ENCODE results near the gene HERC4.
"Not testable (repeated sequence)": the region's sequence is repeated elsewhere in the genome, so short reads cannot be mapped to it uniquely, and the experiment has no call there.

Gene HERC4

DNA sequence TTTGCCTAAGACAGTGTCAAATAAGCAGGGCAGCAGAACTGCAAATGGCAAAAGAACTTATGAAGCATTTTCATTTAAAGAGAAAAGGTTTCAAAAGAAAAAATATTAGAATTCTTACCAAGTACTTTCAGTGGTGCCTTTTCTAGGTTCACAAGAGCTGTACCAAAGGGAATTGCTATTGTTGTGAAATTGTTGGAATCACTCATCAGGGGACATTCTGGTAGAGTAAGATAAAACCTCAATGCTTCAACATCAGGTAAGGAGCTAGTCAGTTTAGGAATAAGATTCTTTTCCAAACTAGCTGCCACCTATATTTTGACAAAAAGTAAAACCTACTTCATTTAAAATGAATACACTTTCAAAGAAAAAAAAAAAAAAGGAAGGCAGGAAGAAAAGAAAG, 85.0 kb downstream of the HERC4 start:
- H3K4me1 Mint-ChIP-seq (ENCODE audit: low read depth): no peaks in the 10 kb centered on the region
- H3K36me3 Mint-ChIP-seq (ENCODE audit: low read depth): peaks cover 62% of the 10 kb centered on the region
- no peak overlapping the region for H3K4me3 Mint-ChIP-seq
- no peaks in the 10 kb centered on the region for H3K9me3 Mint-ChIP-seq
- intact Hi-C loops (cut with micrococcal nuclease): no loop called here
- H3K27ac Mint-ChIP-seq: no peak overlapping the region
- H3K27me3 Mint-ChIP-seq: no peaks in the 10 kb centered on the region

DNA sequence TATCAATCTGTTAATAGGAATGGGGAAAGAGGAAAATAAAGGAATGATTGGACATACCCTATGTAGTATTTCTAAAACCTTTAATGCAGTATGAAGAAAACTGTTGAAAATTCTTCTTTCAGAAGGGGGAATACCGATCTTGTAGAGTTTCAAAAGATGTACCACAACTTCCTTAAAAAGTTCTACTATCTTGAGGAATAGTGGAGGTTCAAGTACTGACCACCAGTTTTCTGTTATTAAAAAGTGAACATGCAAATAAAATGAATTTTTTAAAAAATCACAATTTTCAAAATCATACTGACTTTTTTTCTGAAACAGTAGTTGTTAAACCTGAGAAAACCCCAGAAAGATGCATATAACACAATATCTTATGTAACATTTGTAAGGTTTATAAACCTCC, 86.5 kb downstream of the HERC4 start:
- no peaks in the 10 kb centered on the region for H3K9me3 Mint-ChIP-seq
- no peaks in the 10 kb centered on the region for H3K27me3 Mint-ChIP-seq
- no peak overlapping the region for H3K4me3 Mint-ChIP-seq
- H3K27ac Mint-ChIP-seq: no peak overlapping the region
- intact Hi-C loops (cut with micrococcal nuclease): no loop called here
- peaks cover 66% of the 10 kb centered on the region for H3K36me3 Mint-ChIP-seq (ENCODE audit: low read depth)
- H3K4me1 Mint-ChIP-seq (ENCODE audit: low read depth): no peaks in the 10 kb centered on the region

DNA sequence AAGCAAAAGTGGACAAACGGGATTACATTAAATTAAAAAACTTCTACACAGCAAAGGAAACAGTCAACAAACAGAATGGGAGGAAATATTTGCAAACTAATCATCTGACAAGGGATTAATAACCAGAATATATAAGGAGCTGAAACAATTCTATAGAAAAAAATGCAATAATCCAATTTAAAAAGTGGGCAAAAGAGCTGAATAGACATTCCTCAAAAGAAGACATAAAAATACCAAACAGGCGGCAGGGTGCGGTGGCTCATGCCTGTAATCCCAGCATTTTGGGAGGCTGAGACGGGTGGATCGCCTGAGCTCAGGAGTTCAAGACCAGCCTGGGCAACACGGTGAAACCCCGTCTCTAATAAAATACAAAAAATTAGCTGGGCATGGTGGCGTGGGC, 92.5 kb downstream of the HERC4 start:
- intact Hi-C loops (cut with micrococcal nuclease); H3K4me3 Mint-ChIP-seq; H3K9me3 Mint-ChIP-seq; H3K4me1 Mint-ChIP-seq (ENCODE audit: low read depth); H3K27ac Mint-ChIP-seq; H3K27me3 Mint-ChIP-seq: not testable (repeated sequence)
- peaks cover 82% of the 10 kb centered on the region for H3K36me3 Mint-ChIP-seq (ENCODE audit: low read depth)

DNA sequence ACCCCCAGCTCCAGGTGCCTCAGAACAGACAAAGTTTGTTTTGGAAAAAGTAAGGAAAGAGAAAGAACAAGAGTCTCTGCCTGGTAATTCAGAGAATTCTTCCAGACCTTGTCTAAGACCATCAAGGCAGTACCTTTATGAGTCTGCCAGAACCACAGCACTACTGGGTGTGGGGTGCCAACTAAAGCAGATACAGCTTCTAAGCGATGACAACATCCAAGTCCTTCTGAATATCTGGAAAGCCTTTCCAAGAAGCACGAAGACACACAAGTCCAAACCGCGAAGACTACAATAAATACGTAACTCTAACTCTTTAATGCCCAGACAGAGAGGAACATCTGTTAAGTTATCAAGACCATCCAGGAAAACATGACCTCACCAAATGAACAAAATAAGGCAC, 96.3 kb downstream of the HERC4 start:
- intact Hi-C loops (cut with micrococcal nuclease): no loop called here
- H3K4me1 Mint-ChIP-seq (ENCODE audit: low read depth): peaks cover 8% of the 10 kb centered on the region
- no peaks in the 10 kb centered on the region for H3K9me3 Mint-ChIP-seq
- H3K4me3 Mint-ChIP-seq: no peak overlapping the region
- no peak overlapping the region for H3K27ac Mint-ChIP-seq
- H3K27me3 Mint-ChIP-seq: no peaks in the 10 kb centered on the region
- H3K36me3 Mint-ChIP-seq (ENCODE audit: low read depth): peaks cover 98% of the 10 kb centered on the region

DNA sequence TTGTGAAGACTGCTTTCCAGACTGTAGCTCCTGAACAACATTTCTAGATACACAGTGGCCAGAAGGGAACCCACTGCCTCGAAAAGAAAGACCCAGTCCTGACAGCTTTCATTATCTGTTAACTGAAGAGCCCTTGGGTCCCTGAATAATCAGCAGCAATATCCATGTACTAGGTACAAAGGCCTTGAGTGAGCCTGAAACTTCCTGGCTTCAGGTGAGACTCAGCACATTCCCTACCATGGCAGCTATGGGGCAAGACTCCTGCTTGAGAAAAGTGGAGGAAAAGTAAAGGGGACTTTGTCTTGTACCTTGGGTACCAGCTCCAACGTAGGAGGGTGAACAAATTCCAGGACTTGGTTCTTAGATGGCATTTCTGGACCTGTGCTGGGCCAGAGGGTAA, 97.8 kb downstream of the HERC4 start:
- Mint-ChIP-seq H3K27me3 (no peaks in the 10 kb centered on the region), H3K27ac (no peak overlapping the region), H3K4me1 (ENCODE audit: low read depth) (peaks cover 8% of the 10 kb centered on the region), H3K36me3 (ENCODE audit: low read depth) (peaks cover 98% of the 10 kb centered on the region), H3K9me3 (no peaks in the 10 kb centered on the region), H3K4me3 (no peak overlapping the region)
- intact Hi-C loops (cut with micrococcal nuclease): no loop called here

DNA sequence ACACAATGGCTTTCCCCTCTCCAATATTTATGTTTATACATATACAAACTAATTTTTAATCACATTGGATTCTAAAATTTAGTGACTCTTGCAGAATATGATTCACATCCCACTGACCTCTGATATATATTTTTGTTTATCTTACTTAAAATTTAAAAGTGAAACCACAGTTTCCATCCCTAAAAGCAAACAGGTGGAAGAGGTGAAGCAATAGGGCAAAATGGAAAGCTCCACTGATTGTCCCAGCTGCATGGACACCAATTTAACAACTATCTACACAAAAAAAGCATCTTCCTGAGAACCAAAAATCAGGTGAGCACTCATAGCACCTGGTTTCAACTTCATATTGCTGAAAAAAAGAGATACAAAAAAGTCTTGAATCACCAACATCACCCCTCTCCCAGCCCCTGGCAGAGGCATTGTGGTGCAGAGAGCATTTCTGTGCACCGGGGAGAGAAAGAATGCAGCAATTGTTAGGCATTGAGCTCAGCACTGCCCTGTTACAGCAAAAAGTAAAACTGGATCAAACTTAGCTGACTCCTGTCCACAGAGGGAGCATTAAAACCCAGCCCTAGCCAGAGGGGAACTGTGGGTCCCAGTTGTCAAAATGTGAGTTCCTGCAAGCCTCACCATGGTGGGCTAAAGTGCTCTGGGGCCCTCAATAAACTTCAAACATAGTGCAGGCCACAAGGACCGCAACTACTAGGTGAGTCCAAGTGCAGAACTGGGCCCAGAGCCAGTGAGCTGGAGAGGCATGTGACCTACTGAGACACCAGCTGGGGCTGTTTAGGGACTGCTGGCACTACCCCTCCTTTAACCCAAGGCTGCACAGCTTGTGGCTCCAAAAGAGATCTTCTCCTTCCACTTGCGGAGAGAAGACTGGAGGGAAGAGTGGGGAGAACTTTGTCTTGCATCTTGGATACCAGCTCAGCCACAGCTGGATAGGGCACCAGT, 98.5 kb downstream of the HERC4 start:
- Mint-ChIP-seq H3K9me3 (no peaks in the 10 kb centered on the region), H3K27me3 (no peaks in the 10 kb centered on the region), H3K36me3 (ENCODE audit: low read depth) (peaks cover 98% of the 10 kb centered on the region), H3K4me3 (no peak overlapping the region), H3K4me1 (ENCODE audit: low read depth) (peaks cover 8% of the 10 kb centered on the region), H3K27ac (no peak overlapping the region)
- intact Hi-C loops (cut with micrococcal nuclease): no loop called here

DNA sequence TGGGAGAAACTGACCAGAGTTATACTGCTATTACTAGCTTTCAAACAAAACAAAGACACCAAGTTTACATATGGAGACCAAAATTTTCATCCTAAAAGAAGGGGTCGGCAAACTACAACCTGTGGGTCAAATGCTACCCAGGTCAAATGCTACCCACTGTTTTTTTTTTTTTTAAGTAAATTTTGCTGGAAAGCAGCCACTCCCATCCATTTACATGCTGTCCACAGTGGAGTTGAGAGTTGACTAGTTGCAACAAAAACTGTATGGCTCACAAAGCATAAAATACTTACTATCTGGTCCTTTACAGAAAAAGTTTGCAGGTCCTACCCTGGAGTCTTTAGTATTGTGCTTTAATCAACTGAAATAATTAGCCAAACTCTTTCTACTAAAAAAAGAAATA, 99.2 kb downstream of the HERC4 start:
- no peak overlapping the region for H3K4me3 Mint-ChIP-seq

DNA sequence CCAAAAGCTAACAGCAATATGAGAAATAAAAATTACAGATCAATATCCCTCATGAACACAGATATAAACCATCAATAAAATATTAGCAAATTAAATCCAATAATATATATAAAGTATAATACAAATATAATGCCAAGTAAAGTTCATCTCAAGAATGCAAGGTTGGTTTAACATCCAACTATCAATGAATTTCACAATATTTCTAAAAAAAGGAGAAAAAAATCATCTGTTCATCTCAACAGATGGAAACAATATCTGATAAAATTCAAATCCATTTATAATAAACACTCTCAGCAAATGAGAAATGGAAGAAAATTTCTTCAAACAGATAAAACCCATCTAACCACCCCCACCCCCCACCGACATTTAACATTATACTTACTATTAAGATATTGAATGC, 103.8 kb downstream of the HERC4 start:
- Mint-ChIP-seq H3K4me1 (ENCODE audit: low read depth) (peaks cover 13% of the 10 kb centered on the region), H3K27me3 (no peaks in the 10 kb centered on the region), H3K36me3 (ENCODE audit: low read depth) (peaks cover 83% of the 10 kb centered on the region), H3K27ac (no peak overlapping the region), H3K9me3 (no peaks in the 10 kb centered on the region), H3K4me3 (no peak overlapping the region)
- intact Hi-C loops (cut with micrococcal nuclease): no loop called here

More for the DNA sequence above, 99.2 kb downstream of the HERC4 start:
- intact Hi-C loops (cut with micrococcal nuclease): no loop called here
- Mint-ChIP-seq H3K27ac (no peak overlapping the region), H3K4me1 (ENCODE audit: low read depth) (peaks cover 4% of the 10 kb centered on the region), H3K27me3 (no peaks in the 10 kb centered on the region), H3K36me3 (ENCODE audit: low read depth) (peaks cover 97% of the 10 kb centered on the region), H3K9me3 (no peaks in the 10 kb centered on the region)

DNA sequence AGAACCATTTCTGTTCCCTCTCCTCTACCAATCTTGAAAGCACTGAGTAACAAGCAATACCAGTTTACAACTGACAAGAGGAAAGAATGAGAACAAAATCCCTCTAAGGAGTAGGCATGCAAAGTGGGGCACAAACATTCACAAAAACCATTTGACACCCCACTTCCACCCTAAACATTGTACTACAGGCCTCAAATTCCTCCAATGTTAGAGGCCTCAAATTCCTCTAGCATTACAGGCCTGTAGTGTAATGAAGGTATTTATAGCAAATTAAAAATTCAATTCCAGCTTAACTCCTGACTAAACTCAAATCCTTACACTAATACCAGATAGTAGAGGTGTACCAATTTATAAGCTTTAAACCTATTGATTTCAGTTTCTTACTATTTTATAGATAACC, 105.2 kb downstream of the HERC4 start:
- intact Hi-C loops (cut with micrococcal nuclease): no loop called here
- no peaks in the 10 kb centered on the region for H3K9me3 Mint-ChIP-seq
- H3K27me3 Mint-ChIP-seq: no peaks in the 10 kb centered on the region
- no peak overlapping the region for H3K4me3 Mint-ChIP-seq
- H3K36me3 Mint-ChIP-seq (ENCODE audit: low read depth): peaks cover 82% of the 10 kb centered on the region
- peak overlapping the region; percentile 75 for H3K27ac Mint-ChIP-seq
- peaks cover 13% of the 10 kb centered on the region for H3K4me1 Mint-ChIP-seq (ENCODE audit: low read depth)

DNA sequence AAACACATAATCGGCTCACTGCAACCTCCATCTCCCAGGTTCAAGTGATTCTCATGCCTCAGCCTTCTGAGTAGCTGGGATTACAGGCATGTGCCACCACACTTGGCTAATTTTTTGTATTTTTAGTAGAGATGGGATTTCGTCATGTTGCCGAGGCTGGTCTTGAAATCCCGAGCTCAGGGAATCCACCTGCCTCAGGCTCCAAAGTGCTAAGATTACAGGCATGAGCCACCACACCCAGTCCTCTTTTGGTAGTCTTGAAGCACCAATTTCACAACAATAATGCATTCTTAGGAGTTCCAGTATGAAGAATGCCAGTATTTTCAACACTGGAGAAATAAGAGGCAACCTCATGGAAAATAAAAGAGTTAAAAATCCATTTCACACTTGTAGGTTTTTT, 109.0 kb downstream of the HERC4 start:
- H3K27me3 Mint-ChIP-seq; H3K4me3 Mint-ChIP-seq; H3K9me3 Mint-ChIP-seq; intact Hi-C loops (cut with micrococcal nuclease); H3K27ac Mint-ChIP-seq: not testable (repeated sequence)
- Mint-ChIP-seq H3K36me3 (ENCODE audit: low read depth) (peaks cover 71% of the 10 kb centered on the region), H3K4me1 (ENCODE audit: low read depth) (peaks cover 13% of the 10 kb centered on the region)

DNA sequence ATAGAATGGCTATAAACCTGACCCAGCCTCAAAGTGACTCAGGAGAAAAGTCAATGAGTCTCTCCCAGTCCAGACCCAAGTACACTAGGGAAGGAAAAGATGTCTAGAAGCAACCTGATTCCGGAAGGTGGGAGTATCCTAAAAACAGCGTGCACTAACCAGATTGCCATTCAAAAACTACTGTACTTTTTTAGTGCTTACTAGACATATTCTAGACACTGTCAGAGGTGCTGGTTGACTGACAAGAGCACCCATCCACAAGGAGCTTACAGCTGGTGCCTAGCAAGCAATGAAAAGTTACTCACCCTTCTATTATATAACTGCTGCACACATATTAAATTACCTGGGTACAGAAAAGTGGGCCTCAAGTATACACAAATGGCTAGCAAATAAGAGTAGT, 109.6 kb downstream of the HERC4 start:
- peaks cover 71% of the 10 kb centered on the region for H3K36me3 Mint-ChIP-seq (ENCODE audit: low read depth)
- H3K9me3 Mint-ChIP-seq: no peaks in the 10 kb centered on the region
- intact Hi-C loops (cut with micrococcal nuclease): no loop called here
- peaks cover 13% of the 10 kb centered on the region for H3K4me1 Mint-ChIP-seq (ENCODE audit: low read depth)
- H3K27me3 Mint-ChIP-seq: no peaks in the 10 kb centered on the region
- H3K4me3 Mint-ChIP-seq: no peak overlapping the region
- H3K27ac Mint-ChIP-seq: no peak overlapping the region

DNA sequence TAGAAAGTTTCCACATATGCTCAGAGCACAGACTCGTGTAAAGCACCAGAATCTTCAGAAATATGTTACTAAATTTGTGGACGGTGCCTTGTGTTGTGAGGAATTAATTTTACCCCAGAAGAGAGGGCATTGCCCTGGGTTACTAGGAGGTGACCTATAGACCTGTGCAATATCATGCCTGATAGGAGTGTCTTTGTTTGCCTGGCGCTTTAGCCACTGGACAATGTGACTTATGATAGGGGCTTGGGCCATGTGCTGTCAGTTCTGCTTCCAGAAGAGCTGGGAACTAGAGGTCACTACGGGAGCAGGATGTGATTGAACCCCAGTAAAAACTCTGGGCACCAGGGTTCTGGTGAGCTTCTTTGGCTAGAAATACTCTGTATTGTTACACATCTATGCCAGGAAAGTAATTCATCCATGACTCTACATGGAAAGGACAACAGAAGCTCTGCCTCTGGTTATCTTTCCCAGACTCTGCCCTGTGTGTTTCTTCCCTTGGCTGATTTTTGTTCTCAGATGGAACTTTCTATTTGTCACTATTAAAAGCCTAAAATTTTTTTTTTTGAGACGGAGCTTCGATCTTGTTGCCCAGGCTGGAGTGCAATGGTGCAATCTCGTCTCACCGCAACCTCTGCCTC, 115.1 kb downstream of the HERC4 start:
- Mint-ChIP-seq H3K4me3 (no peak overlapping the region), H3K27ac (no peak overlapping the region), H3K27me3 (no peaks in the 10 kb centered on the region), H3K4me1 (ENCODE audit: low read depth) (no peaks in the 10 kb centered on the region), H3K9me3 (no peaks in the 10 kb centered on the region), H3K36me3 (ENCODE audit: low read depth) (peaks cover 44% of the 10 kb centered on the region)
- intact Hi-C loops (cut with micrococcal nuclease): no loop called here

DNA sequence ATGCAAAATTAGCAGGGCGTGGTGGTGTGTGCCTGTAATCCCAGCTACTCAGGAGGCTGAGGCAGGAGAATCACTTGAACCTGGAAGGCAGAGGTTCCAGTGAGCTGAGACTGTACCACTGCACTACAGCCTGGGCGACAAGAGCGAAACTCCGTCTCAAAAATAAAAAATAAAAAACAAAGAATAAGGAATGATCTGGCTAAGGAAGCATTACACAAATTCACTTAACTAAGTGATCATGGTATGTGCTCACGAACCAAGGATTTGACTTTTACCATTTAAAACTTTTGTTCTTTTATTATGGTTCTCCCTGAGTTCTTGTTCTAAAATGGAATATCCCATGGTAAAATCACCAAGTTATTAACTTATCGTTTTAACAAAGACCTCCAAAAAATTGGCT, 119.5 kb downstream of the HERC4 start:
- no peaks in the 10 kb centered on the region for H3K27me3 Mint-ChIP-seq
- H3K4me1 Mint-ChIP-seq (ENCODE audit: low read depth): no peaks in the 10 kb centered on the region
- H3K36me3 Mint-ChIP-seq (ENCODE audit: low read depth): peaks cover 49% of the 10 kb centered on the region
- no peak overlapping the region for H3K27ac Mint-ChIP-seq
- no peaks in the 10 kb centered on the region for H3K9me3 Mint-ChIP-seq
- intact Hi-C loops (cut with micrococcal nuclease): no loop called here
- H3K4me3 Mint-ChIP-seq: no peak overlapping the region

DNA sequence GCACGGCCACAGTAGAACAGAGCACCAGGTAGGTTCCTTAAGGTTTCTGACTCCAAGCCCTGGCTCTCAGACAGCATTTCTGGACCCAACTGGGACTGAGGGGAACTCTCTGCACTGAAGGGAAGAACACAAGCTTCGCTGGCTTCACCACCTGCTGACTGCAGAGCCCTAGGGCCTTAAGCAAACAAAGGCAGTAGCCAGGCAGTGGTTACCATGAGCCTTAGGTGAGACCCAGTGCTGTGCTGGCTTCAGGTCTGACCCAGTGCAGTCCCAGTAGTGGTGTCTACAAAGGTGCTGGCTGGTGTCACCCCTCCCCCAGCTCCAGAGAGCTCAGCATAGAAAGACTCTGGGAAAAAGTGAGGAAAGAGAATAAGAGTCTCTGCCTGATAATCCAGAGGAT, 131.2 kb downstream of the HERC4 start:
- Mint-ChIP-seq H3K27me3 (no peaks in the 10 kb centered on the region), H3K4me3 (no peak overlapping the region), H3K36me3 (ENCODE audit: low read depth) (peaks cover 72% of the 10 kb centered on the region), H3K9me3 (peaks cover 5% of the 10 kb centered on the region), H3K27ac (no peak overlapping the region), H3K4me1 (ENCODE audit: low read depth) (no peaks in the 10 kb centered on the region)
- intact Hi-C loops (cut with micrococcal nuclease): no loop called here

All from dendritic cell treated with granulocyte-macrophage colony-stimulating factor and Interleukin-4, amounts not matched to agents 40 ng/mL and 50 ng/mL, for 4 days (primary cell).